HepG2 (cell line): ENCODE results near the gene JAGN1. TPM values are rescaled to one million over a fixed set of nuclear protein-coding genes. Genes with fewer than 3 reads are reported as not detected.

Experiments
- CCDC6 ChIP-seq: sonication (generic); formaldehyde crosslinking; IDR thresholded peaks from 2 replicates; pipeline ENCODE4 v1.8.1; 2022; ENCODE audit warnings: mild to moderate bottlenecking, missing genetic modification reagents, moderate library complexity
- CREB3 ChIP-seq: sonication (generic); formaldehyde crosslinking; IDR thresholded peaks from 2 replicates; pipeline ENCODE4 v1.5.0; 2020; ENCODE audit warnings: missing genetic modification reagents
- ELK4 ChIP-seq: sonication (generic); formaldehyde crosslinking; IDR thresholded peaks from 2 replicates; pipeline ENCODE4 v1.9.0; 2021; ENCODE audit warnings: missing genetic modification reagents, borderline replicate concordance
- FUBP1 ChIP-seq: sonication (generic); formaldehyde crosslinking; IDR thresholded peaks from 2 replicates; pipeline ENCODE4 v1.5.1; 2020; ENCODE audit warnings: missing genetic modification reagents, mild to moderate bottlenecking, borderline replicate concordance
- GATA4 ChIP-seq: sonication (generic); IDR thresholded peaks from 2 replicates; pipeline ENCODE4 v1.6.1; 2016; ENCODE audit warnings: antibody characterized with exemption, low read depth, borderline replicate concordance
- HMG20A ChIP-seq: IDR thresholded peaks from 2 replicates; pipeline ENCODE4 v1.6.1; 2016; ENCODE audit warnings: borderline replicate concordance
- HOXA5 ChIP-seq: sonication (generic); formaldehyde crosslinking; IDR thresholded peaks from 2 replicates; pipeline ENCODE4 v1.4.0; 2020; ENCODE audit warnings: missing genetic modification reagents
- JDP2 ChIP-seq: sonication (generic); formaldehyde crosslinking; IDR thresholded peaks from 2 replicates; pipeline ENCODE4 v1.8.1; 2022; ENCODE audit warnings: missing genetic modification reagents, borderline replicate concordance
- KDM6A ChIP-seq: IDR thresholded peaks from 2 replicates; pipeline ENCODE4 v1.6.1; 2016; ENCODE audit warnings: low read depth
- LBX2 ChIP-seq: sonication (generic); formaldehyde crosslinking; IDR thresholded peaks from 2 replicates; pipeline ENCODE4 v1.5.0; 2020; ENCODE audit warnings: missing genetic modification reagents, mild to moderate bottlenecking, borderline replicate concordance
- LCORL ChIP-seq, 2 experiments: fragments of 450-650 bp in 1 of 2; sonication (generic) in 1 of 2; formaldehyde crosslinking in 1 of 2; IDR thresholded peaks; 2 replicates each; pipeline versions ENCODE4 v1.5.0 to v1.6.1; 2017 to 2020; ENCODE audit warnings: antibody characterized with exemption in 1 of 2, missing genetic modification reagents in 1 of 2
- MED13 ChIP-seq: sonication (generic); formaldehyde crosslinking; IDR thresholded peaks from 2 replicates; pipeline ENCODE4 v1.5.0; 2020; ENCODE audit warnings: missing genetic modification reagents
- PBX3 ChIP-seq: sonication (generic); formaldehyde crosslinking; IDR thresholded peaks from 2 replicates; pipeline ENCODE4 v1.8.1; 2023; ENCODE audit warnings: missing genetic modification reagents, inconsistent platforms, borderline replicate concordance
- XRCC5 ChIP-seq: fragments of 200-400 bp; formaldehyde crosslinking; optimal IDR thresholded peaks from 2 replicates; pipeline ENCODE3; 2017; ENCODE audit warnings: mild to moderate bottlenecking, low read length
- ZBTB26 ChIP-seq: IDR thresholded peaks from 2 replicates; pipeline ENCODE4 v1.6.1; 2016; ENCODE audit warnings: missing compliant biosample characterization, missing genetic modification reagents, borderline replicate concordance
- ZFP36L1 ChIP-seq: sonication (generic); formaldehyde crosslinking; IDR thresholded peaks from 2 replicates; pipeline ENCODE4 v1.8.0; 2022; ENCODE audit warnings: mild to moderate bottlenecking, missing genetic modification reagents, moderate library complexity
- ZNF296 ChIP-seq: sonication (generic); formaldehyde crosslinking; conservative IDR thresholded peaks from 2 replicates; pipeline ENCODE4 v1.5.0; 2020; ENCODE audit warnings: mild to moderate bottlenecking, missing genetic modification reagents
- ZNF557 ChIP-seq: sonication (generic); formaldehyde crosslinking; IDR thresholded peaks from 2 replicates; pipeline ENCODE4 v1.4.0; 2020; ENCODE audit warnings: missing genetic modification reagents
- ZNF576 ChIP-seq: sonication (generic); formaldehyde crosslinking; IDR thresholded peaks from 2 replicates; pipeline ENCODE4 v1.4.0; 2020; ENCODE audit warnings: mild to moderate bottlenecking, missing genetic modification reagents
- ZNF674 ChIP-seq: sonication (generic); formaldehyde crosslinking; IDR thresholded peaks from 2 replicates; pipeline ENCODE4 v1.5.0; 2020; ENCODE audit warnings: low read depth, mild to moderate bottlenecking, missing genetic modification reagents
- ZNF713 ChIP-seq: sonication (generic); formaldehyde crosslinking; IDR thresholded peaks from 2 replicates; pipeline ENCODE4 v1.4.0; 2020; ENCODE audit warnings: mild to moderate bottlenecking, missing genetic modification reagents
- polyA plus RNA-seq, 8 experiments: library from polyadenylated mRNA; depleted of rRNA in 3 of 8; stranded (reverse) in 7 of 8; unstranded in 1 of 8; fragments of >200 nt; fragmentation: Illumina TruSeq in 4 of 8; extraction: Trizol in 4 of 8; gene quantifications; 2 replicates each; pipeline versions ENCODE4 v1.2.1 to v1.2.3, GENCODE V29; 2011 to 2016; ENCODE audit warnings: low read depth in 4 of 8, missing spikeins in 1 of 8, mixed read lengths in 1 of 8; ENCODE audit not compliant: insufficient read depth in 1 of 8
- total RNA-seq, 5 experiments: library from RNA; depleted of rRNA; stranded (reverse); fragments of >200 nt; fragmentation: Illumina TruSeq; extraction: Trizol; gene quantifications; 2 replicates each; pipeline ENCODE4 v1.2.3, GENCODE V29; 2016; ENCODE audit warnings: low read depth in 1 of 5

The JAGN1 gene
- total and polyA plus RNA-seq, 2 of the 13 experiments (the other 11 are each of a cell fraction or from before 2014, with no cell fraction given), result 49.9 to 50.9 TPM

GRCh38 chr3:9915254-9916141 is 25.1 kb downstream of the JAGN1 start (continued):
- TF ChIP-seq FUBP1, result no peak
- no peak; the same call in 1 of the 2 replicates for TF ChIP-seq ZFP36L1
- peak; percentile 35; the same call in 1 of the 2 replicates for TF ChIP-seq MED13 (CRISPR knock-in tag)
- TF ChIP-seq HOXA5 (CRISPR knock-in tag), result peak; percentile 59; the same call in 1 of the 2 replicates
- TF ChIP-seq GATA4, result no peak
- TF ChIP-seq CREB3 (CRISPR knock-in tag), result peak; percentile 95
- TF ChIP-seq ZNF576, result no peak
- no peak for TF ChIP-seq LCORL (IDR thresholded peaks at IDR 0.05)
- TF ChIP-seq LCORL (CRISPR knock-in tag; IDR thresholded peaks at IDR 0.05), result no peak
- TF ChIP-seq PBX3 (CRISPR knock-in tag), result no peak
- TF ChIP-seq XRCC5, result no peak
- TF ChIP-seq ZNF296 (CRISPR knock-in tag), result no peak
- TF ChIP-seq LBX2 (CRISPR knock-in tag), result peak; percentile 85; the same call in 1 of the 2 replicates
- 0 out of 2 replicates have a peak, but pooled peaks have one; percentile 62 for TF ChIP-seq ZNF713 (CRISPR knock-in tag)
- peak; percentile 35; the same call in 1 of the 2 replicates for TF ChIP-seq CCDC6 (CRISPR knock-in tag)
- 0 out of 2 replicates have a peak, but pooled peaks have one; percentile 41 for TF ChIP-seq ZBTB26 (CRISPR knock-in tag)
- TF ChIP-seq ZNF674 (CRISPR knock-in tag), result no peak
- 0 out of 2 replicates have a peak, but pooled peaks have one; percentile 7 for TF ChIP-seq JDP2 (CRISPR knock-in tag)
- TF ChIP-seq ZNF557 (CRISPR knock-in tag), result 0 out of 2 replicates have a peak, but pooled peaks have one; percentile 87
- no peak for TF ChIP-seq HMG20A
- TF ChIP-seq KDM6A (CRISPR knock-in tag), result no peak
- TF ChIP-seq ELK4 (CRISPR knock-in tag), result no peak
